SW 1271 (cell line): ENCODE measurements around the gene ALDH1L1.

Source experiments
- DNase-seq, 2 experiments: peaks; one replicate each; lab custom pipeline; 2025; lab: John Stamatoyannopoulos, UW

Gene ALDH1L1

GRCh38 chr3:126054870-126055269 is 125.5 kb downstream of the ALDH1L1 start:
- no peak for DNase-seq

DNA sequence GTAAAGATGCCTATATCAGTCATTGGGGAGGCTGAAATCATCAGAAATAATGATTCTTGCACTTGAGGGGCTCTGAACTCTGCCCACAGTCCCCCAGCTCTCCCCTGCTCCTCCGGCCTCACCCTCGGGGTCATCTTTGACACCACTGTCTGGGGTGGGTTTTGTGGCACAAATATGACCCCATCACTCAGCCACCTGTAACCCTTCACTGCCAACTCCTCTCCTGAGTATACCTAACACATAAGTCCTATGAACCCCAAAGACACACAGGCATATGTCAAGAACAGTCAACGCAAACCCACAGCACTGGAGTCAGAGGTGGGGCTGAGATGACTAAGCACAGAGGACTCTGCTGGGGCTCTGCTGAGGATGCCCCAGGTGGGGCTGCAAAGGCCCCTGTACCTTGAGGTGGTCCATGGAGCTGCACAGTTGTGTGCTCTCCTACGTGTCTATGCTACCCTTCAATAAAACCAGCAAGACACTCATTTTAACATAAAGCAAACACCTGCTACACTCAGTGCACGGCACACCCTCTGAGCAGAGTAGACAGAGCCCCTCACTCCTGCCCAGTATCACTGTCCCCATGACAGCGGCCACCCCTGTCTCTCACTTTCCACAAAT is 126.3 kb downstream of the ALDH1L1 start:
- no peak for DNase-seq
